NCI-H446 treated with DMSO at 0.1 percent for 48 hours (cell line): ENCODE results near the gene C10orf105.

Experiments
- DNase-seq: peaks from one replicate; lab custom pipeline; 2025; lab: John Stamatoyannopoulos, UW

Gene C10orf105

DNA sequence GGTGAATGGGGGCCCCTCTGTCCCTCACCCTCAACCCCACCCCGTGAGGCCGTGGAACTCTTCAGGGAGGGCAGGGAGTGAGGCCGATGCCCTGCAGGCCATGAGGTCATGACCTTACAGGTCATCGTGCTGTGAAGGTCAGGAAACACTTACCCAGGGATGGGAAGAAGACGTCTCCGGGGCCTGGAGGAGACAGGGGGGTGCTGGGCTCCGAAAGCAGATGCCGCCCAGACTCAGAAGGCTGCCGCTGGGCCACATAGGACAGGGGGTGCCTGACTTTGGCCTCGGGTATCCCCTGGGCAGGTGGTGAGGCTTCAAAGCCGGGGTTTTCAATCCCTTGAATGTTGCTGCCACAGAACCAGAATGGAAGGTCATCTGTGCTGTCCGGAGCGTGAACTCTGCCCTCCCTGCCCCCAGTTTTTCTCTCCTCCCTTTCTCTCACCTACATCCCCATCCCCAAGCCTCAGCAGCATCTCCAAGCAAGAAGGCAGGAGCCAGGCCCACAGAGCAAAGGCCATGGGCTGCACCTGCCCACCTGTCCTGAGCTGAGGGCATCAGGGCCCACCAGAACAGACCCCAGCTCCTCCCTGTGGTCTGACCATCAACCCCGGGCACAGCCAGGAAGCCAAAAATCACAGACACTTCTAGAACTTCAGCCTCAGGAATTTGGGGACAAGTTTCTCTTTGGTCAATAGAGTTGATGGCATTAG is 32.1 kb upstream of the C10orf105 start:
- DNase-seq: no peak

DNA sequence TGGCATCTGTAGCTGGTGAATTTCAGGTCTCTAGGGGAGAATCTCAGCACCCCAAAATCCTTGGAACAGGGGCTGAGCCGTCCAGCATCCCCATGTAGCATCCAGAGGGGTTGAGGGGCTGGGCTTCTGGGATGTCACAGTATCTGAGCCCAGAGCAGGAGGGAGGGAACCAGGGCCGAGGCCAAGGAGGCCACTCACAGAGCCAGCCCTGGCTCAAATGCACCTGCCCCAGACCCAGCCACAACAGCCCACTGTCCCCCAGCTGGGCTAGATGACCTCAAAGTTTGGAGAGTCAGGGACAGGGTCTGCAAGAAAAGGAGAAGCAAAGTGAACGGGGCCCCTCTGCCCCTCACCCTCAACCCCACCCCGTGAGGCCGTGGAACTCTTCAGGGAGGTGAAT is 31.4 kb upstream of the C10orf105 start:
- no peak for DNase-seq

DNA sequence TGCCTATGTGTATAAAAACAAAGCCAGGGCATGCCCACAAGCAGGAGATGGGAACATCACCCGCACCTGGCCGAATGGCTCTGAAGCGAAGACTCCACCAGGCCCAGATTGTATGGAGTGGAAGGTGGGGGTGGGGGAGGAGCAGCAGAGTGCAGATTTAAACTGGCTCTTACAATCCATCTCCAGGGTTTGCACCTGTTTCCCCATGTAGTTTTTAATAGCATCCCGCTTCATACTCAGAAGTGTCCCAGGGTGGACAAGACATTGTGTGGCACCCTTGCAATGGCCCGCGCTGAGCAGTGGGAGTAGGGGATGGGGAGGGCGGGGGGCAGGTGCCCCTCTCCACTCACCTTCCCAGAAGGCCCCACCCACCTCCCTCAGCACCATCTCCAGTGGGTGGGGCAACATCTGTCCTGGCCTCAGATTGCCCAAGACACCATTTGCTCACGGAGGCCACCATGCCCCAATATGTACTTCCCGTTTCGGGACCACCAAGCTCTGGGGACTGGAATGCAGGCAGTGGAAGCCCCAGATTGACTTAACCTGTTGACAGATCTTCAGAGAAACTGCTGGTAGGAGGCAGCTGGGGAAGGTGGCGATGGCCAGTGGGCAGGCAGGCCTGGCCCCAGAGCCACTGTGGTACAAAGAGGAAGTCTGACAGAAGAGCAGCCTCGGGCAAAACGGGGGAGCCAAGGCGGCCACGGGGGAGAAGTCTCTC is 30.7 kb upstream of the C10orf105 start:
- DNase-seq: no peak

DNA sequence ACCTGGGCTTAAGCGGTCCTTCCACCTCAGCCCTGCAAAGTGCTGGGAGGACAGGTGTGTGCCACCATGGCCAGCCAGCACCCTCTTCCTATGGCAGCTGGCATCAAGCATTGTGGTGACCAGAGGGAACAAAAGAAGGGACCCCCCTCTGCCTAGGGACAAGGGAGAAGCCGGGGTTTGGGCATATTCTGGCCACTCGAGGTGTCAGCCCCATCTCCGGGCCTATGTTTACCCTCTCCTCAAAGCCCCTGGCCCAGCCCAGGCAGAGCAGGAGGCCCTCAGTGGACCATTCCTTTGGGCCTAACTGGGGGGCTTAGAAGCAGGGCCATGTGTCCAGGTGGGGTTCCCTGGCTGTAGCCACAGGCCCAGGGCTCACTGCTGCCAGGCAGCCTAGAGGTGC is 29.8 kb upstream of the C10orf105 start:
- DNase-seq: no peak

DNA sequence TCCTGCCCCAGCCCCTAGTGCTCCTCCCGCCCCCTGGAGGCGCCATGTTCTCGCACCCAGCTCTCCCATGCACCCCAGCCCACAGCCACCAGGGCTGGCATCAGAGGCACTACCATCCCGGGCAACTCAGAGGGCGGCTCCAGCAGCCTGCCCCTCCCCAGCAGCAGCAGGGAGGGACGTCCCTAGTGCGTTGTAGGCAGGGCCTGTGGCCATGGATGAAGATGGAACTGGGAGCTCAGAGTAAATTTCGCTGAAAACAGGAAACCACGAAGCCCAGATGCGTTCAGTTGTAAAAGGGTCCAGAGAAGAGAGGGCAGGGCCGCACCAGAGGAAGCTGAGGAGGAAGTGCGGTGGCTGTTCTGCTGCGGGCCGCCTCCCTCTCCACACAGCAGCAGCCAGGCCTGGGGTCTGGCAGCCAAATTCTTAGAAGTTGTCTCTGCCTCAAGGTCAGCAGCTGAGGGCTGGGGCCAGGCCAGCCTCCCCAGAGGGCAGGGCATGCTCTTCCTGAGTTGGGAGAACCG is 29.2 kb upstream of the C10orf105 start:
- no peak for DNase-seq

DNA sequence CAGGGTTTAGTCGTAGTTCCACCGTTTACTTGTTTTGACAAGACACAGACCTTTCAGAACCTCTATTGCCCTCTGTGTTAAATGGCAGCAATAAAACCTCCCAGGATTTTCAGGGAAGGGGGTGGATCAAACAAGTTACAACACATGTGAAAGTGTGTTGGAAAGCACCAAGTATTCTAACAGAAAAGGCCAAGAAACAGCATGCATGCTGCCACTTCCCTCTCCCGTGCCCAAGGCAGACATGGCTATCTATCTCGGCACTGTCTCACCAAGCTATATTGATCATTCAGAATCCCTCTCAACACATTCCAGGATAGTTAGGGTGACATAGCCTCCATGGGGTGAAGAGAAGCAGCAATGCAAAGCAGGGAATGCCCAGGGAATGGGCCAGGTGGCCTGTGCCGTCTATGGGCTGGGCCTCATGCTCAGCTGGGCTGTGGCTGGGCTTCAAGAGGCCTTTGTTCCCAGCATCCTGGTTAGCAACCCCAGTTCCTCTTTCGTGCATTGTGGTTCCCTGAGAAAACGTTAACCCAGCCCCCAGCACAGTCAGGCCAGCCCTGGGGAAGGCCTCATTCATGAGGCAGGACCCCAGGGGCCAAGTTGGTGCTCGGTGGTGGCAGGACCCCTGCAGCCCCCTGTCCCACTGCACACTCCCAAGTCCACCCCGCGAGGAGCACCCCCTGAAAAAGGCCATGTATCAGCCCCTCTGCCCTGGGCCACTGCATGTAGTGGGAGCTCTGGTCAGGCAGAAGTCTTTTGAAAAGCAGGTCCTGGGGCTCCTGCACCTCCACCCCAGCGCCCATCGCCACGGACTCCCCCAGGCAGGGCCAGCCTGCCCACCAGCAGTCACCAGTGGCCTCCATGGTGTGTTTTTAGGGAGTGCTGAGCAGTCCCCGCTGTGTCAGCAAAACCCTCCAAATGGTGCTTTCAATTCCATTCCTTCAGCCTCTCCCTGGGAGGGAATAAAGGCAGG is 28.3 kb upstream of the C10orf105 start:
- DNase-seq: no peak

DNA sequence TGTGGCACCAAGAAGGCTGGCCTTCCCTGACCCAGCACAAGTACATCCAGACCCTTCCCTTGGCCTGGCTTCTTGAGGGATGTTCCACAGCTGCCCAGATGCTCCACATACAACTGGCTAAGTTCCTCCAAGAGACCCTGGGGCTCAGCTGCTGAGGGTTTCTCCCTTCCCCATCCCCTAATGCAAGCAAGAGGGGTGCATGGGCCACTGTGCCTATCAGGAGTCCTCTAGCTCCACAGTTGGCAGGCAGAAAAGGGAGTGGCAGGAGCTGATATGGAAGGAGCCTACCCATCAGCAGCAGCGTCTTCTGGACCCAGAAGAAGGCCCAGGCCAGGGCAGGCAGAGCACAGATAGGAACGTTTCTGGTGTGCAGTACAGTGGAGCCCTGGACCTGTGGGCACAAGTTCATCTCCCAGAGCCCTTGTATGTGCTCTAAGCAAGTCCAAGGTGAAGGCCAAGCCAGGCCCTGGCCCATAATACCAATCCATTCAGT is 27.5 kb upstream of the C10orf105 start:
- no peak for DNase-seq

DNA sequence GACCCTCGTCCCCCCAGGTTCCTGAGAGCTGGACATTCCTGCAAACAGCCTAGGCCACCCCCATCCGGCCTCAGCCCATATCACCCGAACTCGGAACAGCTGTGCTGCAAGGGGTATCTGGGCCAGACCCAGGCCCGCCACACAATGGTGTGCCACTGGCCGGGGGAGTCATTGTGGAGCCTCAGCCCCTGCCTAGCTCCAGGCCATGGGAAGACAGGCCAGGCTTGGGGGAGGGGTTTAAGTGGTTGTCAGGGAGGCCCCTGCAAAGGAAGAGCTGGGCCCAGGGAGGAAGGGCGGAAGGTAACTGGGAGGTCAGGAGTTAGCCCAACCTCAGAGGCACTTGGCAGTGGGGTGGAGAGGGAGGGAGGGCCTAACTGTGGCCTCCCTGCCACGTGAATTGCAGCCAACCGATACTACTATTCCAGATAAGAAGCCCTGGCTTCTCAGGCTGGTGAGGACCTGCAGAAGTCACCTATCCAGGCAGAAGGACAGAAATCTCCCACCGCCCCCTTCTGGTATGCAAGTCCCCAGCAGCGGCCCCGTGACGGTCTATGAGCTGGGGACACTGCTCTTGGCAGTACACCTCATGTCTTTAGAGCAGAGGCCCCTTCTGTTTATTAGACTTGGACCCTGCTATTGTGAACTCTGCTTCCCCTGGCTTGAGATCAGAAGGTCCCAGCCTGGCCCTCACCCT is 26.9 kb upstream of the C10orf105 start:
- DNase-seq: no peak

DNA sequence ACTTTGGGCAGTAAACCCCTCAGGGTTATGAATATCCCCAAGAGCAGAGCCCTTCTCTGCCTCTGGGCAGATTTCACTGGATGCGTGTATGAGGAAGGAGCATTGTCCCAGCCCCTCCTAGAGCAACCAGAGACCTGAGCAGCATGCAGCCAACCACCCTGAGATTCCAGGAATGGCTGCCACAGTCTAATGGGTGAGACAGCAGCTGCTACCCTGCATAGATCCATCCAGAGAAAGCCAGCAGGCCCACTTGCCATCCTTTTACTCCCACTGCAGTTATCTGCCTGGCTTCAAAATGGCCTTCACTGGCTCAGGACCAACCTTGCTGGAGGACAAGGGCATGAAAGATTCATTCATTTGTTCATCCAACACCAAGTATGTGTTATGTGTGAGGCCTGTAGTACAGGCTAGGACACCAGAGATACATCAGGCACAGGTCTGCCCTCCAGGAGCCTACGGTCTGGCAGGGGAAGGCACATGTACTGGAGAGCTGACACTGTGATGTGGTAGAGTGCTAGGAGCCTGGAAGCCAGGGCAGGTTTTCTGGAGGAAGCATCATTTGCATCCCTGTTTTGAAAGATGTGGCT is 26.2 kb upstream of the C10orf105 start:
- no peak for DNase-seq

DNA sequence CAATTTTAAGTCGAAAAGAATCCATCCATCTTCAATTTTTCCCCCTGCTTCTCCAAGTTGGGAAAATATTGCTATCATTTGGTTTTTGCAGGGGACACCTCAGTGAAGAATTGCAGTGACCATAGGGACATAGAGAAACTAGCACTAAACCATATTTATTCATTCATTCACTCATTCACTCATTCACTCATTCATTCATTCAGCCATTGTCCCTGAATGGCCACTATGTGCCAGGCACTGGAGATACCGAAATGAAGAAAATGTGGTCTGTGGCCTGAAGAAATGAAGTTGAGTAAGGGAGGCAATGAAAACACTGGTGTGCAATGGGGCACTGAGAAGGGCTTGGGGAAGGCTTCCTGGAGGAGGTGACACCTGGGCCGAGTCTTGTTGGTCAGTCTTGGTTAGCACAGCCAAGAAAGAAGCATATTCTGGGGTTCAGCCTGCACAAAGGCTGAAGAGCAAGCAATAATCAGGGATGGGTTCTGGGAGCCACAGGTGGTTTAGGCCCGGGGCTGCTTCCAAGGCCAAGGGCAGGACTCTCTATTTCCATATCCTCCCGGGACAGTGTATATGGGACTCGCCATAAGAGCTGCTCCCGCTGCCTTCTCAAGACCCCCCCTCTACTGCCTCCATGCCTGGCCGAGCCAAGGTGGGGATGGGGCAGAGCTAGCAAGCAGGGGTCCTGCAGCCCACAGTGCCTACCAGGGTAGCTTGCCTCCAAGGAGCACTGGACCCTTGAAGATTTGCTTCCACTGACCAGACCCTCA is 25.5 kb upstream of the C10orf105 start:
- DNase-seq: no peak

DNA sequence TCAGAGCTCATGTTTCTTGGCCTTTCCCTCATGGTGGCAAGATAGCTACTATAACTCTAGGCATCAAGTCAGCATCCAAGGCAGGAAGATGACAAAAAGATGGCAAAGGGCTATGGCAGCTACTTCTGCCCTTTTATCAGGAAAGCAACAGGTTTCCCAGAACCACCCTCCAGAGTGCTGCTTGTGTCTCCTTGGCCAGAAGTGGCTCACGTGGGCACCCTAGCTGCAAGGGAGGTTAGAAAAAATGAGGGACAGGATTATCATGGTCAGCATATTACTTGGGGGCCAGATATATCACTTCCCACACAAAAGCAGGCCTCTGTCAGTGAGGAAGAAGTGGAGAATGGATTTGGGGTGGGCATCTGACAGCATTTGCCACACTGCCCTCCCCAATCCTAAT is 24.3 kb upstream of the C10orf105 start:
- no peak for DNase-seq

DNA sequence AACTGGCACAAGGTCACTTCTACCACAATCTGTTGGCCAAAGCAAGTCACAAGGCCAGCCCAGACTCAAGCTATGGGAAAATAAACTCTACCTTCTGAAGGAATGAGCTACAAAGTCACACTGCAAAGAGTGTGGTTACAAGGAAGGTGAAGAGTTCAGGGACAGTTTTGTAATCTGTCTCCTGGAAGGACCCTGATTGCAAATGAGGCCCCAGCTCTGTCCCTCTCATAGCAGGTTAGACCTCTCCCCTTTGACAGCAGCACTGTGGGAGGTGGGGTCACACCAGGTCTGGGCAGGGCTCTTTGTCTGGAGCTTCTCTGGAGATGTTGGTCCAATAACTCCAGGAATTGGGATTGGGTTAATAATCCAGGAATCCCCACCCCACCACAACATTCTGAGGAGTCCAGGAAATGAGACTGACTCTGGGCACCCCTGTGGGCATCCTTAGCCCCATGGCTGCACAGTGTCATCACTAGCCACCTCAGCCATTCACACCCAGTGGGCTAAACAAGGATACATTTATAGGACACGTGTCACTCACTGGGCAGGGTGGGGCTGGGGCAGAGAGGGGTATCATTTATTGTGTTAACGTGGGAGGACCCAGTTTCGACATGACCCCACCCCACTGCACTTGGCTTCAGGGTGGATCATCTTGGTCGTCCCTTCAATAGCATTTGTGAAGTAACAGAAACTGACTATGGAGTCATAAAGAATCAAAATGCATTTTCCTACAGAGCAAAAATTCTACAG is 23.7 kb upstream of the C10orf105 start:
- DNase-seq: no peak

DNA sequence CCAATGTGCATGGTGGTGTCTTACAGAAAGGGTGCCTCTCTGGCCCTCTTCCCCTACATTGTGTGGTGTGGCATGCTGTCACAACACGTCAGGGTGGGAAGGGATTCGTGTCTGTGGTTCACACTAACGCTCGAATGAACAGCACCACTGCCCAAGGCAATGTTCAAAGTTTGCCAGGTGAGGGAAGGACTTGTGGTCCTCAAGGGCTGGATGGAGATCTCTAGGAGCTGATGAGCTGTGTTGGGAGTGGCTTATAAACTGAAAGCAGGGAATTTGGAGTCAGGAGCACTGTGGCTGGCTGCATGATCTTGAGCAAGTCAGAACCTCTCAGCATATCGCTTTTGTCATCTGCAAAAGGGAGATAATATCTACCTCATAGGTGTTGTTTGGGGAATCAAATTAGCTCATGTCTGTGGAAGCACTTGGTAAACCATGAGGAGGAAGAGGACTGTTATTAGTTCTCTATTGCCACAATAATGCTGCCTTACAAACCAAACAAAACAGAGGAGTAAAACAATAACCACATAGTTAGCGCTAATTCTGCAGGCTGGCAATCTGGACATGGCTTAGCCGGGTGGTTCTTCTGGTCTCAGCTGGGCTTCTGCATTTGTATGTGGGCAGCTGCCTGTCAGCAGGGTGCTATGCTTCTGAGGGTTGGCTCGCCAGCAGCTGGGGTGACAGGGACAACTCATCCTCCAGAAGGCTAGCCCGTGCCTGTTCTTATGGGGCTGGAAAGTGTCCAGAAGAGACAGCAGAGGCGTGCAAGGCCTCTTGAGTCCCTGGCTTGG is 22.9 kb upstream of the C10orf105 start:
- DNase-seq: no peak

DNA sequence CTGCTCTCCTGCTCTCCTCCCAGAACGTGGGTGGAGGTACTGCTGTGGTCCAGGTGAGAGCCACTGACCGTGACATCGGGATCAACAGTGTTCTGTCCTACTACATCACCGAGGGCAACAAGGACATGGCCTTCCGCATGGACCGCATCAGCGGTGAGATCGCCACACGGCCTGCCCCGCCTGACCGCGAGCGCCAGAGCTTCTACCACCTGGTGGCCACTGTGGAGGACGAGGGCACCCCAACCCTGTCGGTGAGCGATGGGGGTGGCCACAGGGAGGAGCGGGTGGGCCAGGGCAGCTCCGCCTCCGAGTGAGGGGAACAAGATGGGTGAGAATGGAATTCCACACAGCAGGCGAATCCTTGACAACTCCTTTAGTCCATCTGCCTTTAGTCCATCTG is 22.1 kb upstream of the C10orf105 start:
- no peak for DNase-seq

DNA sequence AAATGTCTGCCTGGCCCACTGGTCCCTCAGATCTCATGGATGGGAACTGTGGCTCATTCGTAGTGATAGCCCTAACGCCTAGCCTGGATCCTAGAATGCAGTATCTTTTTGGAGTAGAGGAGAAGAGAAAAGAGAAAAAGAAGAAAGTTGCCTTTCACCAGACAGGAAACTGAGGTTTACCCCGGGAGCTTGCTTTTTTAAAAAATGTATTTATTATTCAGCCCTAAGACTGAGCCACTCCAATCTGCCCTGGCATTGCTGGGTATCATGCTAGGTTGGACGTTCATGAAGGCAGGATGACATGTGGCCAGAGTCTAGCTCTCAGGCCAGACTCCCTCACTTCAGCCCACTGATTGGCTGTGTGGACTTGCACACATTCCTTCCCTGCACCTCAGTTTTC is 21.5 kb upstream of the C10orf105 start:
- no peak for DNase-seq

DNA sequence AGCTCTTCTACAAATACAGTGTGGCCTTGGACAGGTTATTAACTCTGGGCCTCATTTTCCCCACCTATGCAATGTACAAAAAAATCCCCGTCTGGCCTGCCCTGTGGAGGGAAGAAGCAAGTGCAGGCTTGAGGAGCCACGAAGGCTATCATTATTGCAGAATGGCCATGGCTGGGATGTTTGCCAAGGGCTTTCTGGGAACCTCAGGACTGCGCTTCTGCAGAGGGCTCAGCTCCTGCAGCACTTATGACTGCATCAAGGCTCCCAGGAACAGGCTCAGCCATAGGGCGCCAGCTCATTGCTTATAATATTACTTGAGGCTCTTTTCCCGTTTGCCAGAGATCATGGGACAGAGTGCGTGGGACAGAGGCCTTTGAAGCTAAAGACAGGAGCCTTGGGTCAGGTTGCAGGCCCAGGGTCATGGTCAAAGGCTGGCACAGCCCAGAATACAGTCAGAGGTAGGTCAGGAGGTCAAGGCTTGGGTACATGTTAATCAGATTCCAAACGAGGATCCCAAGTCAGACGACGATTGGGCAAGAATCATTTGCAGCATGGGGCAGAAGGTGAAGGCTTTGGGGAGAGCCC is 20.6 kb upstream of the C10orf105 start:
- no peak for DNase-seq

DNA sequence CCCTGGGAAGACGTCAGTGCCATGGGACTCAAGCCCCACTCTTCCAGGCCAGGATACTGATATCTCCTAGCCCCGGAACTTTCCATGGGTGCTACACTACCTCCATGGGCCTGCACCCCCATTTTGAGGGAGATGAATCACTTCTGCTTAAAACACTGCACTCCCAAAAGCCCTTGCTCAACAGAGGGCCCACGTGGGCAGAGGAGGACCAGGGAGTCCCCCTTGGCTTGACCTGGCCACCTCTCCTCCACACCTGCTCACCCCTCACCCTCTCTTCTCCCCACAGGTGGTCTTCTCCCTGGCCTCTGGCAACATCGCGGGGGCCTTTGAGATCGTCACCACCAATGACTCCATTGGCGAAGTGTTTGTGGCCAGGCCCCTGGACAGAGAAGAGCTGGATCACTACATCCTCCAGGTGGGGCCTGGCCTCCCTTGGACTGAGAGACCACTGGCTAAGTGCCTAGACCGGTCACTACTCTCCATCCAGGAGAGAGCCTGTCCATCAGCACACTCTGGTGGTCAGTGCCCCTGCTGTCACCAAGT is 19.9 kb upstream of the C10orf105 start:
- no peak for DNase-seq

DNA sequence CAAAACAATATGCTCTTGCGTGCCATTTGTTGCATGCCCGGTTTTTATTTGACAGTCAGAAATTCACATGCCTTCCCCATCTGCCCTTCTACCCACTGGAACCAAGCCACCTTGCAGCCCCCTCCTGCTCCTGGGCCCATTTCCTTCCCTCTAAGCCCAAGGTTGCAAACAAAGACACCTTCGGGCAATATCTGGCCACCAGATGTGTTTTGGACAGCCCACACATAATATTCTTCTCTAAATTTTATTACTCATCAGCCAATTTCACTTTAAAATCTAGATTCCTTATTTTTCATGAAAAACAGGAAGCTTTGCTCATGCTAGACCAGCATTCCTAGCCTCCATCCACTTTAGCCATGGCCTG is 18.2 kb upstream of the C10orf105 start:
- DNase-seq: no peak
